NCI-H748 (cell line): ENCODE measurements around the gene NFE2L1.
"Not testable (repeated sequence)": the region's sequence is repeated elsewhere in the genome, so short reads cannot be mapped to it uniquely, and the experiment has no call there.

Experiments used
- DNase-seq: peaks from one replicate; lab custom pipeline; 2025; ENCODE audit not compliant: unreplicated experiment; lab: John Stamatoyannopoulos, UW

Gene NFE2L1

DNA sequence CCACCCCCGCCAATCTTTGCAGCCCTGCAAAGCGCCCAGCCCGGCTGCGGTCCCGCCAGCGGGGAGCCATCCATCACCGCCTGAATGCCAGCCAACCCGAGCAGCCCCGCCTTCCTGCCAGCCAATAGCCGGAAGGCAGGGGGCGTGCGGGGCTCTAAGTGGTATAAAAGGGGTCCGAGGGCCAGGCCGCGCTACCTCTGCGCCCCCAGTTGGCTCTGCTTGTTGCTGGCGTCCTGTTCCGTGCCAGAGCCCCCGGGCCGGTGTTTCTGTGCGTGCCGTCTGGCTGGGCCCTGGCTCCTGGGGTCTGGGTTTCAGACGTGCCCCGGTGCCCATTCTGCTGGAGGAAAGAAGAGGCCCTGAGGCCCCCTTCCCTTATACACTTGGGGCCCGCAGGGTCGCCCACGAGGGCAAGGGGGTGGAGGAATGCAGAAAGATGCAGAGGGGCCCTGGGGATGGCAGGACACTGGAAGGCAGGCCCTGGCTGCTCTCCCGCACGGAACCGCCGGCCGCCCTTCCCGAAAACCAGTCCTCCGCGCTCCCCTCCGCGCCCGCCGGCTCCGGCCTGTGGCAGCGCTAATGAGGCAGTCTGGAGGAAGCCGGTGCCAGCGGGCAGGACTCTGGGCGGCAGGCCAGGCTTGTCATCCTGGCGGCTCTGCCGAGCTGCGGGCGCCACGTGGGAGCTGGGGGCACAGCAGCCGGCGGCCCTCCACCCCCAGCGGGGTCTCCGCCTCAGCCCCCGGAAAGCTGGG lies 24.6 kb upstream of the NFE2L1 start:
- peak; percentile 91 for DNase-seq

DNA sequence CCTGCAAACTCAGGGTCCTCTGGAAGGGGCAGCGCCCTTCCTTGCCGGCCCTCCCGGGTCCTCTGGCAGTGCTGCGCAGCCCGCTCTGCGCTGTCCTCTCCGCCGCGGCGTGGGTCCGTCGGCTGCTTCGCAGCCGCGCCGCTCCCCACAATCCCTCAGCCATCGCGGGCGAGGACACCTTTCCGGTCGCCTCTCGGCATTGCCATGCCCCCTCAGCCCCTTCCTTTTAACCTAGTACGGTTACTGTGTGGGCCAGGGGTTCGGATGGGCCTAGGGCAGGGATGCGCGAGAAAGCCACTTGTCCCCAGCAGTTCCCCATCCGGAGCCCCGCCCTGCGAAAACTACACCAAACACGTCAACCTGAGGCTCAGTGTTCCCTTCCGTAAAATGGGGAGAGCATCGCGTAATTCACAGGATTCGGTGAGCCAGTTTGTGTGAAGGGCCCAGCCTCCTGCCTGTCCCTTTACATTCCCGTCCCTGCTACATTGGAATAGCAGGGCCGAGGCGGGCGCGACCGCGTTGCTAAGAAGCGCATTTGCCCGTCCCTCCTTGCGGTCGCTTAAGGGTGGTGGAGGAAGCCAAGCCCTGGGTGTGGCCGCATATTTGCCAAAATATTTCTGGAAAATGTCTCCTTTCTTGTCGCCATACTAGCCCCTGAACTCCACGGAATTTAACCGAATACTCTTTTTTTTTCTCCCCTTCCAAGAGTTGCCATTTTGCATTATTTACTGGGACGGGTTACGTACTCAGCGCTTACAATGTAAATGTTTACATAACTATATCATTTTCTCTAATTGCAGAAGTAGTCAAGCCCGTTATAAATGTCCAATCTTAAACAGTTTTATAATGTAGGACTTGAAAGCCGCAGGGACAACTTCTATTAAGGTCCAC lies 23.8 kb upstream of the NFE2L1 start:
- DNase-seq: peak; percentile 81

DNA sequence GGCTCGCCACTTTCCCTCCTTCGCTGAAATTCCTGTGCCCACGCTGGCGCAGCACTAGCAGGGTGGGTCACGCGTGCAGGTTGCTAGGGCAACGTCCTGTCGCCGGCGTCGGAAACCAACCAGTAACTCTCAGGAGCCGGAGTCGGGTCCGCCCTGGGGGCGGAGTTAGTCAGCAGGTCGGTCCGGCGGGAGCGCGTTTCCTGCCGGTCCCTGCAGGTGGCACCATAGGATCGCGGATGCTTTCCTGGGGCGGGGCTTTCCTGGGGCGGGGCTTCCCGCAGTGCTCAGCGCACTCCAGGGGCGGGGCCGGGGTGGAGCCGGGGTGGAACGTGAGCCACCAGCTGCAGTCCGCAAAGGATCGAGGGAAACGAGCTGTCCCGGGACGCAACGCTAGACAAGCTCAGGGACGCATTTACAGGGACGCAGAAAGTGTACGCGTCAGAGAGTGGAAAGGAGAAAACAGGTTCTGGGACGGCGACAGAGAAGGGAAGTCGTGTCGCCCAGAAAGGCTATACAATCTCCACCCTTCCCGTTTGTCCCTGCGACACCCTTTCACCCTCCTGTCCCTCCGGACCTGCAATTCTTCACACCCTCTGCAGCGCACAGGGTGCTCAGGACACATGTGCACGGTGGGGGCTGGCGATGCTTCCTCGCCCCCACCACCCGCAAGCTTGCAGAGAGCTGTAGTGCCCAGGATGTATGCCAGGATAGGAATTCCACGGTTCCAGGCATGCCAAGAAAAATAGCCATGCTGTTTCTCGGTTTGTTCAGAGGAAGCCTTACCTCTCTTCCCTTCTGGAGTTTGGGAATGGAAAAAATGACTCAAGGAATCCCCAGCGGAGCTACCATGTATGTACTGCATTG lies 22.9 kb upstream of the NFE2L1 start:
- DNase-seq: peak; percentile 97

DNA sequence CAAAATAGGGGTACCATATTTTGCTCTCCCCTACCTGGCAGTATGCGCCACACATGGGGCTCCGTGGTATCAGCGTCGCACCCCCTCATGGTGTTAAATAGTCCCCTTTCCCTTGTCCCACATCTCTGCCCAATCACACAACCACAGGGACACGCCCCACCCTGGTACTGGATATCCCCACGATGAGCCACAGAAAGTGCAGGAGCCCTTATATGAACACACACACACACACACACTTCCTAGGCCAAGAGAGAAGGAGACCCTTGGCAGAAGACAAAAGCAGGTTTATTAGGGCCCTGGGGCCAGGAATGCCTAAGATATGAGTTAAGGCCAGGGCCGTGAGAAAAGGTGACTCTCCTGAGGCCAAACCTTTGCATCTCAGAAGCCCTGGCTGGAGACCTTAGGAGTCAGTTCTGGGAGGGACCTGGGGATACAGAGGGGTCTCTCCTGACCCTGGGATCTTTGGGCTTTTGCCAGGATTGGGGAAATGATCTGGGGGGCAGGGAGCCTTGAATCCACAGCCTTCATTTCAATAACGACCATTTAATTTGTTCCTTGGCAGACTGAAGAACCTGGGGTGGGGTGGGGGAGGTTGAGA lies 22.2 kb upstream of the NFE2L1 start:
- DNase-seq: no peak

DNA sequence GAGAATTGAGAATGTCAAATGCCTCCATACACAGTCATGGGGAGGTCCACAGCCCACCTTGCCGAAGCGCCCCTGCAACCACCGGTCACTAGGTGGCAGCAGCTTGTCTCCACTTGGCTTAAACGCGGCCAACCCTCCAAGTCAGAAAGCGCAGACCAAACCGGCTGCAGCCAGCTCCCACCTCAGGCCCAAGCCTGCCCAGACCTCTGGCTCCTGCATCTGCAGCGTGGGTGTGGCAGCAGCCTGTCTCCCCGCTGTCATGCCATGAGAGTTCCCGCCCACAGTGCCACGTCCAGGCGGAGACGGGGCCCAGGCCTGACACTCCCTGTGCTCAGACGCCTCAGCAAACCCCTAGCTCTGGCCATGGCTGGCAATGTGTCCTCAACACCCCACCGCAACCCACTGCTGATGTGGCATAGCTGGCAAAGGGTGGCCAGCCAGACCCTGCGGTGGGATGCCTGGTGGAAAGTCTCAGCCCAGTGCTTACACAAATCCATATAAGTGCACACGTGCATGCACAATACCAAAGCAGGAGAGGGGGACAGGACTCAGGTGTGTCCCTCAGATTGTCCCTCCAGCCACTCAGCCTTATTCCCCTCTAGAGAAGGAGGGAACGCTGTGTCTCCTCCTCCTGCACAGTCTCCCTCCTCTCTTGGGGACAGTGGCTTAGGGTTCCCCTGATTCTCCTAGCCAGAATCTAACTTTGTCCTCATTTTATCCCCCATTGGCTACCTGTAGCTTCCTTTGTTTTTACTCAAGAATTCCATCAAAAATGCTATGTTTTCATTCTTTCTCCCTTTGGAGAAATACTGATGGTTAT lies 21.4 kb upstream of the NFE2L1 start:
- peak; percentile 96 for DNase-seq

DNA sequence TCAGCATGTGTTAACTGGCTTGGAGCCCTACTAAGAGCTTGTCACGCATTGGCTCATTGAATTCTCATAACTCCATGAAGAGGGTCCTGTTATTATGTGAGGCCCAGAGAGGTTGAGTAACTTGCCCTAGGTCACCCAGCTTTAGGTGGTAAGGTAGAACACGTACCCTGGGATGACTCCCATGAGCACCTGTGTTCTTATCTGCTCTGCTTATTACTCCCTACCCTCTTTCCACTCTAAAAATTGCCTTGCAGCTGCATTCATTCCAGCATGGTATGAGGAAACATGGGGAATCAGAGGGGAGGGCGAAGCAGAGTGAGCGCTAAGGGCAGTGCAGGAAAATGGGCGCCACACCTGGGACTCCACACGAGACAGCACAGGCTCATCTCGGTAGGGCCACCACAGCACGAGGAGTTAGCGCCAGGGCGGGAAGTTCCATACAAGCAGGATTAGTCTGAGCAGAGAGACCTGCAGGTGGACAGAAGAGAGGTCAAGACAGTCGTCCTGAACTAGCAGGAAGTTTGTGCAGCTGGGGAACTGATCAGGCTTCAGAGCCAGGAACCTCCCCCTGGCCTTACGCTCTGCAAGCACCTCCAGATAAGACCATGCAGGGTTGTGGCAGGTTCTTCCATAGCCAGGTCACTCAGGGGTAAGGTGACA lies 20.7 kb upstream of the NFE2L1 start:
- no peak for DNase-seq

DNA sequence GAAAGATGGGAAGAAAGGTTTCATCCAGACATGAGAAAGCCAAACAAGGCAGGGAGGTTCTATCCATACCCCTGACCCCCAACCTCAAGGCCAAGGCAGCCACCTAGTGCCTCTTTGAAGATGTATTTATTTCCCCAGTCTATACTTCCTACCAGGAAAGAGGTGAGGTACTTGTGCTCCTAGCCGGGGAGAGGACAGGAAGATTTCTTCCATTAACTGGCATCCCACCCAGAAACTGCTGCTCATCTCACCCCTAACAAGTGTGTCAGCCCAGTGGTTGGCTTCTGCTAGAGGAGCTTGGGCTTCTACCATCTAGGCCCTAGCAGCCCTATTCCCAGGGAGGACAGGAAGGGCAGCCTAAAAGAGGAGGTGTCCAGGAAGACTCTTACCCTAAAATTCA lies 19.4 kb upstream of the NFE2L1 start:
- DNase-seq: no peak

DNA sequence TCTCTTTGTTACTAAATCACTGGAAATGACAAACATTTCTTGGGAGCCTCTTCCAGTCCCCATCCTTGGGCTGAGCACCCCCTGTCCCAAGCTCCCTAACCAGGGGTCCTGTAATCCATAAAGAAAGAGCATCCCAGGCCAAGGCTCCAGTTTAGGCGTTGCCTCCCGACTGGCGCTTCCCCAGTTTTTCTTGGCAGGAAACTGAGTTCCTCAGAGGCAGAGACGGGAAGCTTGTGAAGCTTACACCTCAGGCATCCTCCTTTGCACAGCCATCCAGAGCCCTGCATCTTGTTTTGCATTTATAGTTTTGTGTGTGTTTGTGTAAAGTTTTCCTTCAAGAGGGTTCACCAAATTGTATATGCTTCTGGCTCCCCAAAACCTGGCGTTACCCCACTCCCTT lies 17.6 kb upstream of the NFE2L1 start:
- no peak for DNase-seq

DNA sequence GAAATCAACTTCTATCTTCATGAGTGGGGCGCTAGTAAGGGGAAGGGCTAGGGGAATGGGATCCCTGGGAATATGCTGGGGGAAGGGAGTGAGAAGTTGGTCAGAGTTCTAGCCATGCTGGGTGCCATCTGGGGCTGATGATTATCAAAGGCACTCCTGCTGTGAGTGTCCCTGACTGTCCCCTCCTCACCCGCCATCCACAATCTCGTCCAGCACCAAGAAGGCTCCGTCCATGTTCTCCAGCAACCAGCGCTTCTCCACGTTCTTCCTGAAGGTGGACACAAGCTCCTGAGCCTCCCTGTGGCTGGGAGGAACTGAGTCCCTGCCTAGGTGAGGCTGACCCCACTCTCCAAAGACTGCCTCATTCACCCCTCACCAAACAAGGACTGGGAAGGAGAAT lies 16.2 kb upstream of the NFE2L1 start:
- DNase-seq: no peak

DNA sequence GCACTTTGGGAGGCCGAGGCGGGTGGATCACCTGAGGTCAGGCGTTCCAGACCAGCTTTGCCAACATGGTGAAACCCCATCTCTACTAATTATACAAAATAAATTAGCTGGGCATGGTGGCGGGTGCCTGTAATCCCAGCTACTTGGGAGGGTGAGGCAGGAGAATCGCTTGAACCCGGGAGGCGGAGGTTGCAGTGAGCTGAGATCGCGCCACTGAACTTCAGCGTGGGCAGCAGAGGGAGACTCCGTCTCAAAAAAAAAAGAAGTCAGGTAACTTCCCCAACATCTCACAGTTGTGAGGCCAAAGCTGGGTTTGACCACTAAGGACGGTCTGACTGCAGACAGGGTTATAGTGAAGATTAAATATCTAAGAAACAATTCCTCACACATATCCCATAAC lies 13.4 kb upstream of the NFE2L1 start:
- not testable (repeated sequence) for DNase-seq

DNA sequence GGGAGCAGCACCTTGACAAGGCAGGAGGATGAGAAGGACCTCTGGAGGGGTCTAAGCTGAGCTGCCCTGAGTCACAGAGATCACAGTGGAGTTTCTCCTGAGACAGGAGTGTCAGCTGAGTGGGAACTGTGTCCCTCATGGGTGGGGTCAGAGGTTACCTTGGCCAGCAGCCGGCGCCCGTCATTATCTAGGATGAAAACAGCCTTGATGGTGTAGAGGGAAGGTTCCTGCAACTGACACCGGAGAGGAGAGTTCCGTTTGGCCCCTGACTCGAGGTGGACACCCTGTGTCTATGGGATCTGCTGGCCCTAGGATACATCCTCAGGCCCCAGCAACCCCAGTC lies 11.5 kb upstream of the NFE2L1 start:
- DNase-seq: no peak

DNA sequence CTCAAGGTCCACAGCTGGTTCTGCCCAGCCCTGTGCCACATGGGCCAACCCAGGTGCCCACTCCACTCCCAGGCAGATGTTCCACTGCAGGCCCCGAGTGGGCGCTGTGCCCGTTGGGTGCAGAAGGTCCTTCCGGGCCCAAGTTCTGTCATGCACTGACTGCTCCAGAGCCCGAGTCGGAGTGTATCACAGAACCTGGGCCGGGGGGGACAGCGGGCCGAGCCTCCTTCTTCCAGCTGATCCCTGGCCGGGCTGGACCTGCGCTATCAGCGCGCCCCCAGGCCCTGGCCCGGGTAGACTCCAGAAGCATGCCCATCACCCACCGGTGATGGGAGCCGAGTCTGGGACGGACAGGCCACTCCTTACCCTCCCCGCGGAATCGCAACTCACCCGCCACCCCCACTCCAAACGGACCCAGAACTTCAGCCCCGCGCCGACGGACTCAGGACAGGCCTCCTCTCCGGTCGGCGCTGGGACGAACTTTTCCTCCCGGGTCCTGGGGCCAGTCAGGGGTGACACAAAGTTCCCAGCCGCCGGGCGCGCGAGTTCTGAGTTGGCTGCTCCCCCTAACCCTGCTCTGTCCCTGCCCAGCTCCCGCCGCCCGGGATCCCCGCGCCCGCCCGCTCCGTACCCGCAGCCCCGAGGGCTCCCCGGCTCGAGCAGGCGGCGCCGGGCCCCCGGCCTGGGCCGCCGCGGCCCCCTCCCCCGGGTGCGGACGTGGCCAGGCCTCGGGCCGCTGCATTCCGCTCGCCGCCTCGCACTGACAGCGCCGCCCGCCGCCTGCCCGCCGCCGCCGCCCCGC lies 10.9 kb upstream of the NFE2L1 start, which contains the start of gene COPZ2:
Gene COPZ2 (minus strand): TSS at position 762 of the 802 bp plus-strand sequence. CDS start 20 bp downstream, at position 742.
- DNase-seq: peak; percentile 37

DNA sequence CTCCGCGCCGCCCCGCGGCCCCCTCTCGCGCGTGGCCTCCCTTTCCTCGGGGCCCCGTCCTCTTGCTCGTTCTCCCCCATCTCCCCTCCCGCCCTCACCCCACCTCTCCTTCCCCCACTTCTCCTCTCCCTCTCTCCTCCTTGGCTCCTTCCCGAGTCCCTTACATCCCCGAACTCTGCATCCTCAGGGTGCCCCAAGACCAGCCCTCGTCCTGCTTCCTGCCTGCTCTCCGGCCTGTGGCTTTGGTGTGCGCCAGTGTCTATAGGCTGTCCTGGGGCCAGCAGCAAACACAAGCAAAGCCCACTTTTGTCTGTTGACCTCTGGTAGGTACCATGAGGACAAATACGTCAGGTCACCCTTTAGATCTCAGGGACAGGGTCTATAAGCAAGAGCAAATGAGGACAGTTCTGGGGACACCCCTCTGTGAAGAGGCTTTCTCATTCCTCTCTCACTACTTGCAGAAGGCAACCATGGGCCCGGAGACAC lies 10.3 kb upstream of the NFE2L1 start:
- DNase-seq: no peak

DNA sequence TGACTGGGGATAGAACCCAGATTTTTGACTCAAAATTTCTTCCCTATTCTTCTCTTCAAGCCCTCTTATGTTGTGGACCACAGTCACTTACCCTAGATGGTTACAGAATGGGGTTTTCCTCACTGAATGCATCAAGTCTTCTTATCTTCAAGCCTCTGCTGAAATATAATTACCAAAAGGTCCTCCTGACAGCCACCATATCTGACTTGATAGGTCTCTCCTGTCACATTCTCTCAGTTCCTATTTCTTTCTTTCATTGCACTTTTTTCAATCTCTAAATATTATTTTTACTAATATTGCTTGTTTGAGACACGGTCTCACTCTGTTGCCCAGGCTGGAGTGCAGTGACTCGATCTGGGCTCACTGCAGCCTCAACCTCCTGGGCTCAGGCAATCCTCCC lies 9.5 kb upstream of the NFE2L1 start:
- DNase-seq: no peak

DNA sequence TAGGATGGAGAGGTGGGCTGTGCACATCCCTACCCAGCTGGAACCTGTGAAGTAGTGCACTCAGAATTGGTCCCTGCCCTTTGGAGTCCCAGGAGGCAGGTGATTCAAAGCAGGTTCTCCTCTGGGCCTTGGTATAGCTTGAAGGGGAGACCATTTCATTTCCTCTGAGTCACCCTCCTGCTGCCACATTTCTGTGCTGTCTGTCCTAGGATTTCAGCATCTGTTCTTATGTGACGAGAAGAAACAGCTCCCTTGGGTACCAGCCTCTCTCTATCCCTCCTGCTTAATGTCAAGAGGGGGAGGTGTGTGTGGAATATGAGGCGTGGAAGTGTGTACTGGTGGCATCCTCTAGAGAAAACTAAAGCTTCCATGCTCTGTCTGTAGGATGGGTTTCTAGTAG lies 5.0 kb upstream of the NFE2L1 start:
- no peak for DNase-seq

DNA sequence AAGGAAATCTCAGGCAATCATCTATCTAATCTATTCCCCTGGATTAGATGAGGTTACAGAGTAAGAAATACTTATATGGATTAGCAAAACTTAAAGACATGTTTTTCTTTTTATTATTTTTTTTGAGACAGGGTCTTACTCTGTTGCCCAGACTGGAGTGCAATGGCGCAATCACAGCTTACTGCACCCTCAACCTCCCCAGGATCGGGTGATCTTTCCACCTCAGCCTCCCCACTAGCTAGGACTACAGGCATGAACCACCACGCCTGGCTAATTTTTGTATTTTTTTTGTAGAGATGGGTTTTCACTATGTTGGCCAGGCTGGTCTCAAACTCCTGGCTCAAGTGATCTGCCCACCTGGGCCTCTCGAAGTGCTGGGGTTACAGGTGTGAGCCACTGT lies 3.3 kb upstream of the NFE2L1 start:
- DNase-seq: no peak

DNA sequence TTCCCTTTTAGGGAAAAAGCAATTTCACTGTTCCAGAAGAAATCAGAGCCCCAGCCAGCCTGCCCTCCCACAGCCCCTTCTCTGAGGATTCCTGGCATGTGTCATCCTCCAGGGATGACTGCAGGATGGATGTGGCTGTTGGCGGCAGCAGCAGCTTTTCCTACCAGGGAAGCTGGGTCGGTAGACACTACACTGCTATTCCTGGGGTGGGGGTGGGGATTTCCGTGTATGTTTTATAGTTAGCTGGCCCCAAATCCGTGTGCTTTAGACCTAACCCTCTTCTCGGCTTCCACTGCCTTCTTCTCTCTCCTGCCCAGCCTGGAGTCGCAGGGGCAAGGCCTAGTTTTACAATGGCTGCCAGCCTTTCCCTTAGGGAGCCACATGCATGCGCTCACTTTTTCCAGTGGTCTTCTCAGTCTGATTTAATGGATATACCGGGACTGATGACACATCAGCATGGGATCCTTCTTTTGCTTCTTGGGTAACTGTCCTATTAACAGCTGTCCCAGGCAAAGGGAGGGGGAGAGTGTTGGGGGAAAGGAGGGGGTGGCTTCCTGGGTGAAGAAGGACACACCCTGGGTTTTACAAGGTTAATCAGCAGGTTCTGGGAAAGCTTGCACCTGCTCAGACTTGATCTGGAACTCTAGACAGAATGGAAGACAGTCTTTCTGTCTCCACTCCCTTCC lies 2.7 kb upstream of the NFE2L1 start:
- no peak for DNase-seq

DNA sequence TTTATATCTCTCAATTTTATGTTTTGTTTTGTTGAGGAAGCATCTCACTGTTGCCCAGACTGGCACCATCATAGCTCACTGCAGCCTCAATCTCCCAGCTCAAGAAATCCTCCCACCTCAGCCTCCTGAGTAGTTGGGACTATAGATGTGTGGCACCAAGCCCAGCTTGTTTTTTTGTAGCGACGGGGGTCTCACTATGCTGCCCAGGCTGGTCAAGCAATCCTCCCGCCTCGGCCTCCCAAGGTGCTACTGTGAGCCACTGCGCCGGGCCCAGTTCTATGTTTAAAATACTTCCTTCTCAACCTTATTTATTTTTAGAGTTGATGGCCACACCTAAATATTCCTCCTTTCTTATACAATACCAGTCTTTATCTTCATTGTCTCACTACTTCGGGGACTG lies 1.9 kb upstream of the NFE2L1 start:
- DNase-seq: no peak
